Pancreas (tissue), 10 donors: Measurements from ENCODE around the gene XRCC3. TPM values are rescaled to one million over a fixed set of nuclear protein-coding genes. Genes with fewer than 3 reads are reported as not detected.

ENCODE experiments used
- ATAC-seq, 4 donors: fragments of 200-7000 bp; cut with Tn5 transposase; one replicate each; pipeline versions ENCODE4 v1.8.0 to v1.9.1; 2020; ENCODE audit warnings: mild to moderate bottlenecking in 4 of 4, moderate library complexity in 4 of 4
- DNase-seq, 6 donors: peaks; one replicate each; pipeline ENCODE4 v3.0.0-alpha.2; 2020
- FAIRE-seq: peaks from 2 replicates; lab custom pipeline; 2012; peaks lifted over from hg19 to GRCh38; lab: Jason Lieb, UNC
- H3K27ac ChIP-seq, 4 donors: fragments of 200-600 bp; sonication (generic); 1 replicate in 3 of 4; 2 replicates in 1 of 4; pipeline versions ENCODE4 v1.5.0 to v1.8.0; 2020
- H3K27me3 ChIP-seq, 4 donors: fragments of 200-600 bp; one replicate each; pipeline ENCODE4 v1.8.0; 2021
- H3K36me3 ChIP-seq, 3 donors: fragments of 200-600 bp; sonication (generic) in 1 of 3; one replicate each; pipeline versions ENCODE4 v1.5.0 to v1.8.0; 2020 to 2021
- H3K4me1 ChIP-seq, 3 donors: fragments of 200-600 bp; one replicate each; pipeline ENCODE4 v1.8.0; 2021
- H3K4me3 ChIP-seq, 4 donors: fragments of 200-600 bp; sonication (generic) in 2 of 4; one replicate each; pipeline versions ENCODE4 v1.5.0 to v1.8.0; 2020 to 2021
- H3K9me3 ChIP-seq, 4 donors: fragments of 200-600 bp; one replicate each; pipeline ENCODE4 v1.8.0; 2021
- whole genome bisulfite sequencing, 2 donors: extraction: QIAGEN DNeasy Blood & Tissue Kit; methylation state at CpG; one replicate each; pipeline ENCODE4 v1.1.7; 2013; 5-methylcytosine and 5-hydroxymethylcytosine counted together
- intact Hi-C, 3 donors: fragments of 100-400 bp; cut with DNase I; formaldehyde crosslinking; loops; one replicate each; pipeline versions ENCODE4 v1.11.1 to v1.14.2; 2022
- polyA plus RNA-seq, 2 donors: library from polyadenylated mRNA; stranded (reverse); fragments of 200-250 nt; gene quantifications; one replicate each; pipeline ENCODE4 v1.2.3, GENCODE V29; 2013
- total RNA-seq, 6 donors: library from RNA; stranded (reverse); fragmentation: NEBNext Ultra II Directional in 4 of 6; extraction: Animal tissue kit (Norgen Biotek cat#: 25700) in 4 of 6; gene quantifications; one replicate each; pipeline versions ENCODE4 v1.2.1 to v1.2.4, GENCODE V29; 2021 to 2023
- TF ChIP-seq, protein P1 (sequence below), 4 donors: fragments of 200-600 bp; sonication (generic) in 3 of 4; IDR thresholded peaks; one replicate each; pipeline versions ENCODE4 v1.5.0 to v1.8.0; 2021; ENCODE audit warnings: antibody characterized with exemption in 4 of 4
- donor health status: healthy with polysubstance abuse.
- donor health status: DM: no; HTN: no; CAD: no; lungs with moderate emphysema.
- donor health status: DM: no; HTN: no; CAD: no.
- donor health status: control.
- donor health status: control.
- donor health status: Bipolar disorder and iron deficiency.
- donor health status: DM: yes; HTN: yes; CAD: no.
- donor health status: DM: no; HTN: no; CAD: no.
- donor health status: DM: no; HTN: no; CAD: no.
- donor health status: DM: yes; HTN: yes; CAD: no.

XRCC3 gene
- total and polyA plus RNA-seq, 8 donors = 1.7 to 5.2 (median 3.0) TPM

DNA sequence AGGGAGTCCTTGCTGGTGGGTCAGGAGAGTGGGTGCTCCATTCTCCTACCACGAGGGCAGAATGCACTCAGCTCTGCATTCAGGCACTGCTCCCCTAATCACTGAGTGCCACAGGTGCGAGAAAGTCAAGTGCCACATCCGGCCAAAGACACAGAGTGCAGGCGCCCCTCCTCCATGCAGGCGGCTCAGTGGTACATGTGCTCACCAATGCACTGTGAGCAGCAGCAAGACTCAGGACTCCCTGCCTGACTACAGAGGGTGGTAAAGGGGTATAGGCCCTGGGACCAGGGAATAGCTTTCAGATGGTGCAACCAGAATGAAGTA, 33.2 kb upstream of the XRCC3 start:
- FAIRE-seq = no peak
- WGBS, 2 donors = 75 to 80% methylated on average over 5 of the region's 5 CpGs
- Histone ChIP-seq H3K4me1 (no peaks in the 10 kb centered on the region), H3K27me3 (no peaks in the 10 kb centered on the region), H3K36me3 (peaks cover 0 to 59% (median 3%) of the 10 kb centered on the region in 3 donors), H3K27ac (no peak overlapping the region), H3K4me3 (no peak overlapping the region), H3K9me3 (no peaks in the 10 kb centered on the region)
- TF ChIP-seq, protein P1, sequence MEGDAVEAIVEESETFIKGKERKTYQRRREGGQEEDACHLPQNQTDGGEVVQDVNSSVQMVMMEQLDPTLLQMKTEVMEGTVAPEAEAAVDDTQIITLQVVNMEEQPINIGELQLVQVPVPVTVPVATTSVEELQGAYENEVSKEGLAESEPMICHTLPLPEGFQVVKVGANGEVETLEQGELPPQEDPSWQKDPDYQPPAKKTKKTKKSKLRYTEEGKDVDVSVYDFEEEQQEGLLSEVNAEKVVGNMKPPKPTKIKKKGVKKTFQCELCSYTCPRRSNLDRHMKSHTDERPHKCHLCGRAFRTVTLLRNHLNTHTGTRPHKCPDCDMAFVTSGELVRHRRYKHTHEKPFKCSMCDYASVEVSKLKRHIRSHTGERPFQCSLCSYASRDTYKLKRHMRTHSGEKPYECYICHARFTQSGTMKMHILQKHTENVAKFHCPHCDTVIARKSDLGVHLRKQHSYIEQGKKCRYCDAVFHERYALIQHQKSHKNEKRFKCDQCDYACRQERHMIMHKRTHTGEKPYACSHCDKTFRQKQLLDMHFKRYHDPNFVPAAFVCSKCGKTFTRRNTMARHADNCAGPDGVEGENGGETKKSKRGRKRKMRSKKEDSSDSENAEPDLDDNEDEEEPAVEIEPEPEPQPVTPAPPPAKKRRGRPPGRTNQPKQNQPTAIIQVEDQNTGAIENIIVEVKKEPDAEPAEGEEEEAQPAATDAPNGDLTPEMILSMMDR (IDR thresholded peaks at IDR 0.05) = no peak
- no peak for ATAC-seq
- DNase-seq = no peak
- intact Hi-C loops = no loop called here

DNA sequence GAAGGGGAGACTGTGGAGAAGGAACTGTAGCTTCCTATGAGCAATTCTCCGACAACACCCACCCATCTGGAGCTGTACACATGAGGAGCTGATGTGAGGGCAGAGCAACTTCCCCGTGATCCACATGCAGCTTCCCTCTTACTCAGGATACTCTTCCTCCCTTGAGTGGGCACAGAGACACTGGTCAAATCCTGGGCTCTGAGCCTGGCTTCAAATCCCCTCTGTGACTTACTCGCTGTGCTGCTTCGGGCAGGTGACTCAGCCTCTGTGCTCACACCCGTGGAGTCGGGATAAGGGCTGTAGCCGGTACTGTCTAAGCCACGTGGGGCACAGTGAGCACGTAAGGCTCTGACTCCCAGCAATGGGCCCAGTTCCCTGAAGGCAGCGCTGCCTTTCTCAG, 31.4 kb upstream of the XRCC3 start:
- H3K4me3 ChIP-seq = no peak overlapping the region
- no peak overlapping the region for H3K27ac ChIP-seq
- peaks cover 0 to 48% (median 0%) of the 10 kb centered on the region in 3 donors for H3K36me3 ChIP-seq
- intact Hi-C loops = no loop called here
- H3K9me3 ChIP-seq = no peaks in the 10 kb centered on the region
- ATAC-seq = no peak
- 93 to 94% methylated on average over 10 of the region's 10 CpGs for WGBS, 2 donors
- TF ChIP-seq, protein P1 (IDR thresholded peaks at IDR 0.05) = no peak
- no peak for FAIRE-seq
- H3K27me3 ChIP-seq = no peaks in the 10 kb centered on the region
- no peak for DNase-seq
- no peaks in the 10 kb centered on the region for H3K4me1 ChIP-seq

DNA sequence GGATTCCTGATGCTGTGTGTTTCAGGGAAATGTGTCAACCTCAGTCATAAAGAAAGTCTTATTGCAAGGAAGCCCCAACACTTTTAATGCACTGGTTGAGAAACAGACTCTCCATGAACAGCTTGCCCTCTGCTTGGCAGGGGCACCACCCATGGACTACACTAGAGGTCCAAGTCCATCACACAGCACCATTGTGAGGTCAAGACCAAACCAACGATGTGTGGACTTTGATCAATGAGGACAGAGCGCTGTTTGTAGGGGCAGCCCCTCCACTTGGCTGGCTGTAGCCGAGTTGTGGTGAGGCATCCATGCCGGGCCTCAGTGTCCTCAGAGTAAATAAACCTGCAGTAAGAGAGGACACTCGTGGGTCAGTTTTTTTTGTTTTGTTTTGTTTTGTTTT, 30.2 kb upstream of the XRCC3 start:
- peaks cover 0 to 48% (median 0%) of the 10 kb centered on the region in 3 donors for H3K36me3 ChIP-seq
- DNase-seq (no peak), FAIRE-seq (no peak), ATAC-seq (no peak)
- WGBS, 2 donors = 69% methylated on average over 5 of the region's 5 CpGs
- TF ChIP-seq, protein P1 (IDR thresholded peaks at IDR 0.05) = no peak
- H3K4me3 ChIP-seq = no peak overlapping the region
- no peaks in the 10 kb centered on the region for H3K4me1 ChIP-seq
- intact Hi-C loops = no loop called here
- H3K27me3 ChIP-seq = no peaks in the 10 kb centered on the region
- no peak overlapping the region for H3K27ac ChIP-seq
- H3K9me3 ChIP-seq = no peaks in the 10 kb centered on the region

DNA sequence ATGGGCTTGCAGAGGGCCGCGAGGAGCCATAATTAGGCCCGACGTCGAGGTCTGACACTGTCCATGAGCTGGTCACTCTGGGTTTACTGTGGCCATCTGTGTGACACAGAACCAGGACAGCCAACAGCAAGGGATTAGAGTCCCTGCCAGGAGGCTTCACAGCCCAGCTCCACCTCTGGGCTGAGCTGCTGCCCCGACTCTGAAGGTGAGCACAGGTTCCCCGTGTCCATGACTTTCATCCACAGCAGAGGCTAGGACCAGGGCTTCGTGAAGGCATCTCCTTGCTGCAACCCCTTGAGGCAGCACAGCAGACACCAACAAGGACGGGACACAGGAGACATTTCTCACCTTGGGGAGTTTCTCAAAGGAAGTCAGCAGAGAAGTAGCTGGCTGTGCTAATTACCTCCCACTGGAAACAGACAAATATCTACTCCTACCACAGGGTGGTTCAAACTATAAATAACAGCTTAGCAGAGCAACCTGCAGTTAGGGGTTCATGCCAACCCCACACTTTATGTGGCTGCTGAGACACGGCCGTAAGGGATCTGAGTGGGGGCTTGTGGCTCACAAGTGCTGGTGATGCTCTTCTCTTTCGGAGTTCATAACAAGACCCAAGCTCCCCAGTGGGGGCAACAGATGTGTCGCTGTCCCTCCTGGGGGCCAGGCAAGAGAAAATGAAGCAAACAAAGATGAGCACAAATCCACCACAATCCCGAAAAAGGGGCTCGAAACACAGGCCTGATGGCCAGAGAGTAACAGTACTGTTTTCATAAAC, 29.6 kb upstream of the XRCC3 start:
- Histone ChIP-seq H3K4me3 (no peak overlapping the region), H3K4me1 (no peaks in the 10 kb centered on the region), H3K9me3 (no peaks in the 10 kb centered on the region), H3K27ac (no peak overlapping the region), H3K36me3 (peaks cover 0 to 50% (median 0%) of the 10 kb centered on the region in 3 donors), H3K27me3 (no peaks in the 10 kb centered on the region)
- no peak for DNase-seq
- WGBS, 2 donors = 80 to 88% methylated on average over 15 of the region's 15 CpGs
- ATAC-seq = no peak
- no peak for FAIRE-seq
- TF ChIP-seq, protein P1 (IDR thresholded peaks at IDR 0.05) = no peak
- intact Hi-C loops = no loop called here

DNA sequence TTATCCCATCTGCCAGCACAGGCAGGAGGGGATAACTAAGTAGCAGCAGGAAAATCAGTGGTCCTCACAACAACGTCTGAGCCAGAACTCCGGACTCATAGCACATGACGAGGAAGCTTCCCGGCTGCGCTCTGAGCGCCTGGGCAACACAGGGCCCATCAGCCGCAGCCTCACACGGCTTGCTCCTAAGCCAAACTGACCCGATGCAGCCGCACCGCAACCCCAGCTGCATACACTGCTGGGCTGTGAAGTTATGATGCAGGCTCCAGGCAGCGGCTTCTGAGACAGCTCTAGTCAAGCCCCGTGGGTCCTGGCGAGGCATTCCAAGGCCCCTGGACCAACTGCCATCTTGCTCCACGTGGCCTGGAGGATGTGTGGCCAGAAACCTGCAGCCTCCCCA, 28.4 kb upstream of the XRCC3 start:
- TF ChIP-seq, protein P1 (IDR thresholded peaks at IDR 0.05) = no peak
- Histone ChIP-seq H3K27me3 (no peaks in the 10 kb centered on the region), H3K9me3 (no peaks in the 10 kb centered on the region), H3K4me1 (no peaks in the 10 kb centered on the region), H3K36me3 (peaks cover 0 to 51% (median 5%) of the 10 kb centered on the region in 3 donors), H3K27ac (no peak overlapping the region), H3K4me3 (no peak overlapping the region)
- ATAC-seq = no peak
- FAIRE-seq = no peak
- intact Hi-C loops = no loop called here
- WGBS, 2 donors = 88 to 93% methylated on average over 15 of the region's 15 CpGs
- DNase-seq = no peak
